Measurements from ENCODE around the gene CTF1. TPM values are rescaled to one million over a fixed set of nuclear protein-coding genes. Genes with fewer than 3 reads are reported as not detected.

Gene CTF1
- total and polyA plus RNA-seq, 10 of the 15 experiments (the other 5 are each of a cell fraction or from before 2014, with no cell fraction given), result 0.04 to 0.46 (median 0.11) TPM; not detected in 3

DNA sequence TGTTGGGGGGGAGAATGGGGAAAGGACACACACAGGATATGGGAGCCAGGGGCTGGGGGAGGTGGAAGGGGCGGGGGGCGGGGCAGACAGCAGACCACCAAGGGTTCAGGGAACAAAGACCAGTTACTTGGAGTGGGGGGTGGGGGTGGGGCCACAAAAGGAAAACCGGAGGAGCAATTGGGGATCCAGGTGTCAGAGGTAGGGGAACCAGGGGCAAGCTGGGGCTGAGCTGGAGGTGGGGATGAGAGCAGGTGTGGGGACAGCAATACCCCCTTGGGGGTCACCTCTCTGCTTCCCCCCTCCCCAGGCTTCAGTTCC is 51.1 kb downstream of the CTF1 start:
- FAIRE-seq (no peak), ATAC-seq (no peak), DNase-seq (ENCODE audit: low read depth, low spot score) (no peak)
- Histone ChIP-seq H3K4me2 (ENCODE audit: control insufficient read depth, insufficient read depth) (no peak overlapping the region), H3K36me3 (ENCODE audit: control insufficient read depth in 2 of 2, insufficient read depth in 2 of 2, low read length in 1 of 2) (peaks cover 1 to 9% of the 10 kb centered on the region in 2 experiments; a peak in 2 of 4 replicates), H3K27ac (ENCODE audit: control insufficient read depth, insufficient read depth) (no peak overlapping the region), H3K4me3 (no peak overlapping the region), H3K9ac (ENCODE audit: control insufficient read depth, insufficient read depth, low read length) (no peak overlapping the region), H3K4me1 (ENCODE audit: control insufficient read depth, insufficient read depth, low read length) (peaks cover 9% of the 10 kb centered on the region), H4K20me1 (ENCODE audit: control insufficient read depth, insufficient read depth) (no peaks in the 10 kb centered on the region), H2AFZ (ENCODE audit: control insufficient read depth, low read depth, low read length) (no peak overlapping the region), H3K9me3 (replicated peaks; ENCODE audit: control insufficient read depth, insufficient read depth, low read length) (no peaks in the 10 kb centered on the region), H3K27me3 (replicated peaks in 1 of 2; ENCODE audit: control insufficient read depth in 2 of 2, insufficient read depth in 2 of 2, low read length in 1 of 2) (no peaks in the 10 kb centered on the region), H3K79me2 (ENCODE audit: control insufficient read depth, insufficient read depth, low read length) (peaks cover 19% of the 10 kb centered on the region)
- no TSS peak for BruUV-seq (replicated peaks)
- in situ Hi-C loops (cut with MboI) (no loop called here), intact Hi-C loops (cut with micrococcal nuclease; ENCODE audit: unreplicated experiment) (no loop called here)
- ChIA-PET POLR2A (no interaction called here), CTCF (no interaction called here), RAD21 (ENCODE audit: unreplicated experiment) (no interaction called here), SMC1A (ENCODE audit: uncharacterized antibody, unreplicated experiment) (no interaction called here)
- TF ChIP-seq RELB (IDR thresholded peaks at IDR 0.05; ENCODE audit: low read depth) (no peak), SRF (IDR thresholded peaks at IDR 0.05; ENCODE audit: low read depth in 2 of 2, low read length in 2 of 2) (no peak)
- 93% methylated on average over 3 of the region's 3 CpGs for WGBS (ENCODE audit: insufficient coverage, insufficient replicate concordance, low lambda C conversion rate, missing lambda C conversion rate)

GRCh38 chr16:30947859-30948666 is 51.6 kb downstream of the CTF1 start:
- Histone ChIP-seq H3K4me3 (peak overlapping the region; percentile 99; the same call in 1 of the 2 replicates), H2AFZ (ENCODE audit: control insufficient read depth, low read depth, low read length) (no peak overlapping the region), H3K9me3 (replicated peaks; ENCODE audit: control insufficient read depth, insufficient read depth, low read length) (no peaks in the 10 kb centered on the region), H4K20me1 (ENCODE audit: control insufficient read depth, insufficient read depth) (no peaks in the 10 kb centered on the region), H3K4me2 (ENCODE audit: control insufficient read depth, insufficient read depth) (peak overlapping the region; percentile 77), H3K36me3 (ENCODE audit: control insufficient read depth in 2 of 2, insufficient read depth in 2 of 2, low read length in 1 of 2) (0 out of 4 replicates have a peak, but pooled peaks cover 1 to 5% of the 10 kb centered on the region in 2 experiments), H3K27ac (ENCODE audit: control insufficient read depth, insufficient read depth) (no peak overlapping the region; the same call in 1 of the 2 replicates), H3K4me1 (ENCODE audit: control insufficient read depth, insufficient read depth, low read length) (peaks cover 9% of the 10 kb centered on the region), H3K9ac (ENCODE audit: control insufficient read depth, insufficient read depth, low read length) (no peak overlapping the region; the same call in 1 of the 2 replicates), H3K79me2 (ENCODE audit: control insufficient read depth, insufficient read depth, low read length) (peaks cover 19% of the 10 kb centered on the region), H3K27me3 (replicated peaks in 1 of 2; ENCODE audit: control insufficient read depth in 2 of 2, insufficient read depth in 2 of 2, low read length in 1 of 2) (no peaks in the 10 kb centered on the region)
- CTCF ChIA-PET, result no interaction called here
- POLR2A ChIA-PET, result no interaction called here
- WGBS (ENCODE audit: insufficient coverage, insufficient replicate concordance, low lambda C conversion rate, missing lambda C conversion rate), result 61% methylated on average over 38 of the region's 44 CpGs
- in situ Hi-C loops (cut with MboI) (no loop called here), intact Hi-C loops (cut with micrococcal nuclease; ENCODE audit: unreplicated experiment) (no loop called here)
- no peak for FAIRE-seq
- SMC1A ChIA-PET (ENCODE audit: uncharacterized antibody, unreplicated experiment), result no interaction called here
- DNase-seq (ENCODE audit: low read depth, low spot score), result no peak
- BruUV-seq (replicated peaks), result no TSS peak
- peak; percentile 15 for ATAC-seq
- RAD21 ChIA-PET (ENCODE audit: unreplicated experiment), result interaction anchor here (0.6 kb wide), 1 partner anchor 169 kb away, joined by 3 read pairs; the partner anchor contains the start of gene KAT8
- TF ChIP-seq BMI1 (IDR thresholded peaks at IDR 0.05; ENCODE audit: borderline replicate concordance) (peak; percentile 92), NFYB (IDR thresholded peaks at IDR 0.05; ENCODE audit: insufficient read depth, low read depth, low read length) (no peak), CEBPB (IDR thresholded peaks at IDR 0.05; ENCODE audit: borderline replicate concordance in 1 of 2, low read depth in 2 of 2, low read length in 2 of 2) (no peak), IKZF1 (conservative IDR thresholded peaks at IDR 0.05) (no peak), SP1 (IDR thresholded peaks at IDR 0.05; ENCODE audit: low read depth, low read length) (peak; percentile 20), RAD51 (IDR thresholded peaks at IDR 0.05) (no peak)
- TF ChIP-seq, protein P1, sequence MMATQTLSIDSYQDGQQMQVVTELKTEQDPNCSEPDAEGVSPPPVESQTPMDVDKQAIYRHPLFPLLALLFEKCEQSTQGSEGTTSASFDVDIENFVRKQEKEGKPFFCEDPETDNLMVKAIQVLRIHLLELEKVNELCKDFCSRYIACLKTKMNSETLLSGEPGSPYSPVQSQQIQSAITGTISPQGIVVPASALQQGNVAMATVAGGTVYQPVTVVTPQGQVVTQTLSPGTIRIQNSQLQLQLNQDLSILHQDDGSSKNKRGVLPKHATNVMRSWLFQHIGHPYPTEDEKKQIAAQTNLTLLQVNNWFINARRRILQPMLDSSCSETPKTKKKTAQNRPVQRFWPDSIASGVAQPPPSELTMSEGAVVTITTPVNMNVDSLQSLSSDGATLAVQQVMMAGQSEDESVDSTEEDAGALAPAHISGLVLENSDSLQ (IDR thresholded peaks at IDR 0.05), result peak; percentile 96
- TF ChIP-seq, protein P2, sequence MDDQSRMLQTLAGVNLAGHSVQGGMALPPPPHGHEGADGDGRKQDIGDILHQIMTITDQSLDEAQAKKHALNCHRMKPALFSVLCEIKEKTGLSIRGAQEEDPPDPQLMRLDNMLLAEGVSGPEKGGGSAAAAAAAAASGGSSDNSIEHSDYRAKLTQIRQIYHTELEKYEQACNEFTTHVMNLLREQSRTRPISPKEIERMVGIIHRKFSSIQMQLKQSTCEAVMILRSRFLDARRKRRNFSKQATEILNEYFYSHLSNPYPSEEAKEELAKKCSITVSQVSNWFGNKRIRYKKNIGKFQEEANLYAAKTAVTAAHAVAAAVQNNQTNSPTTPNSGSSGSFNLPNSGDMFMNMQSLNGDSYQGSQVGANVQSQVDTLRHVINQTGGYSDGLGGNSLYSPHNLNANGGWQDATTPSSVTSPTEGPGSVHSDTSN (IDR thresholded peaks at IDR 0.05; ENCODE audit: insufficient replicate concordance, low read depth, low read length), result peak; percentile 92

Measured in GM12878 (cell line).